CD4-positive, alpha-beta T cell (primary cell): ENCODE measurements around the gene SMAD4. TPM values are rescaled to one million over a fixed set of nuclear protein-coding genes. Genes with fewer than 3 reads are reported as not detected.

ENCODE experiments used
- ATAC-seq: fragments of 200-7000 bp; cut with Tn5 transposase; one replicate; pipeline ENCODE4 v1.10.0; 2022; ENCODE audit warnings: mild to moderate bottlenecking; ENCODE audit not compliant: poor library complexity
- CTCF ChIA-PET: fragments of 350-600 bp; sonication (Branson Sonifier 250); formaldehyde crosslinking; loops from one replicate; lab custom pipeline; 2021; ENCODE audit warnings: antibody characterized with exemption, inconsistent platforms; lab: Charles Lee
- POLR2A ChIA-PET: fragments of 350-600 bp; sonication (Branson Sonifier 250); formaldehyde crosslinking; loops from one replicate; lab custom pipeline; 2021; ENCODE audit warnings: antibody characterized with exemption, inconsistent platforms; lab: Charles Lee
- DNase-seq, 14 experiments: peaks; one replicate each; pipeline ENCODE4 v3.0.0-alpha.2; 2013 to 2020; ENCODE audit warnings: mixed read lengths in 2 of 14
- H3K27ac ChIP-seq, 2 donors: one replicate each; pipeline versions ENCODE4 v1.5.1 to v1.7.0; 2013; ENCODE audit warnings: low read length in 2 of 2, low read depth in 1 of 2, mild to moderate bottlenecking in 1 of 2
- H3K27me3 ChIP-seq, 2 experiments: 1 replicate in 1 of 2; 2 replicates in 1 of 2; pipeline versions ENCODE4 v1.6.1 to v1.7.0; 2013; ENCODE audit warnings: low read length in 2 of 2, control low read depth in 1 of 2, mild to moderate bottlenecking in 1 of 2, moderate library complexity in 1 of 2; ENCODE audit not compliant: insufficient read depth in 2 of 2, control insufficient read depth in 1 of 2
- H3K36me3 ChIP-seq: one replicate; pipeline ENCODE4 v1.6.1; 2013; ENCODE audit warnings: low read length, control low read depth; ENCODE audit not compliant: insufficient read depth
- H3K4me1 ChIP-seq: one replicate; pipeline ENCODE4 v1.6.1; 2013; ENCODE audit warnings: low read length, control low read depth; ENCODE audit not compliant: insufficient read depth
- H3K4me3 ChIP-seq: one replicate; pipeline ENCODE4 v1.5.1; 2013; ENCODE audit warnings: mild to moderate bottlenecking, low read length, moderate library complexity
- H3K9me3 ChIP-seq, 2 experiments: 1 replicate in 1 of 2; 2 replicates in 1 of 2; pipeline versions ENCODE4 v1.6.1 to v1.7.0; 2013; ENCODE audit warnings: low read length in 2 of 2, mild to moderate bottlenecking in 2 of 2, control low read depth in 1 of 2, moderate library complexity in 1 of 2; ENCODE audit not compliant: control insufficient read depth in 1 of 2, insufficient read depth in 1 of 2
- H3K27ac Mint-ChIP-seq: one replicate; pipeline ENCODE4 v1.8.0; 2020; ENCODE audit warnings: mixed read lengths
- H3K27me3 Mint-ChIP-seq: one replicate; pipeline ENCODE4 v1.8.0; 2021; ENCODE audit warnings: mixed read lengths
- H3K36me3 Mint-ChIP-seq: one replicate; pipeline ENCODE4 v1.8.0; 2021; ENCODE audit warnings: low read depth, mixed read lengths
- H3K4me1 Mint-ChIP-seq: one replicate; pipeline ENCODE4 v1.8.0; 2021; ENCODE audit warnings: low read depth, mixed read lengths
- H3K4me3 Mint-ChIP-seq: one replicate; pipeline ENCODE4 v1.8.0; 2020; ENCODE audit warnings: mild to moderate bottlenecking, mixed read lengths
- H3K9me3 Mint-ChIP-seq: one replicate; pipeline ENCODE4 v1.8.0; 2020; ENCODE audit warnings: mixed read lengths
- intact Hi-C, 2 experiments: fragments of 100-400 bp; cut with DNase I in 1 of 2; cut with micrococcal nuclease in 1 of 2; formaldehyde crosslinking; loops; one replicate each; pipeline versions ENCODE4 v1.15.1 to v1.9.0; 2023 to 2025; cut with DNase I, micrococcal nuclease
- total RNA-seq, 174 experiments: library from RNA in 2 of 174; stranded (reverse) in 2 of 174; gene quantifications; one replicate each; pipeline ENCODE4 v1.2.3 and lab custom pipeline; 2021 to 2026
- TF ChIP-seq, protein P1 (sequence below): fragments of 200-600 bp; IDR thresholded peaks from one replicate; pipeline ENCODE4 v1.8.0; 2022; ENCODE audit warnings: antibody characterized with exemption, mild to moderate bottlenecking

SMAD4 gene
- total RNA-seq, 2 experiments from 2014 or later = 82.0 to 82.9 TPM

- ChIA-PET POLR2A (interaction anchor here (2.2 kb wide), 1 partner anchor 9 kb away, joined by 9 read pairs; the partner anchor contains the start of gene SMAD4), CTCF (no interaction called here)
- Histone ChIP-seq H3K4me3 (no peak overlapping the region), H3K27ac (no peak overlapping the region), H3K36me3 (no peaks in the 10 kb centered on the region), H3K9me3 (peaks cover 0 to 4% of the 10 kb centered on the region in 2 experiments), H3K4me1 (peaks cover 3% of the 10 kb centered on the region), H3K27me3 (no peaks in the 10 kb centered on the region)
- Mint-ChIP-seq H3K4me1 (peaks cover 6% of the 10 kb centered on the region), H3K4me3 (no peak overlapping the region), H3K36me3 (peaks cover 7% of the 10 kb centered on the region), H3K9me3 (peaks cover 4% of the 10 kb centered on the region), H3K27me3 (no peaks in the 10 kb centered on the region), H3K27ac (no peak overlapping the region)
- intact Hi-C loops = no loop called here
- TF ChIP-seq, protein P1, sequence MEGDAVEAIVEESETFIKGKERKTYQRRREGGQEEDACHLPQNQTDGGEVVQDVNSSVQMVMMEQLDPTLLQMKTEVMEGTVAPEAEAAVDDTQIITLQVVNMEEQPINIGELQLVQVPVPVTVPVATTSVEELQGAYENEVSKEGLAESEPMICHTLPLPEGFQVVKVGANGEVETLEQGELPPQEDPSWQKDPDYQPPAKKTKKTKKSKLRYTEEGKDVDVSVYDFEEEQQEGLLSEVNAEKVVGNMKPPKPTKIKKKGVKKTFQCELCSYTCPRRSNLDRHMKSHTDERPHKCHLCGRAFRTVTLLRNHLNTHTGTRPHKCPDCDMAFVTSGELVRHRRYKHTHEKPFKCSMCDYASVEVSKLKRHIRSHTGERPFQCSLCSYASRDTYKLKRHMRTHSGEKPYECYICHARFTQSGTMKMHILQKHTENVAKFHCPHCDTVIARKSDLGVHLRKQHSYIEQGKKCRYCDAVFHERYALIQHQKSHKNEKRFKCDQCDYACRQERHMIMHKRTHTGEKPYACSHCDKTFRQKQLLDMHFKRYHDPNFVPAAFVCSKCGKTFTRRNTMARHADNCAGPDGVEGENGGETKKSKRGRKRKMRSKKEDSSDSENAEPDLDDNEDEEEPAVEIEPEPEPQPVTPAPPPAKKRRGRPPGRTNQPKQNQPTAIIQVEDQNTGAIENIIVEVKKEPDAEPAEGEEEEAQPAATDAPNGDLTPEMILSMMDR = no peak
- DNase-seq = no peak
- ATAC-seq = no peak
Measured at GRCh38 chr18:51020536-51020935, 9.5 kb upstream of the SMAD4 start.

DNA sequence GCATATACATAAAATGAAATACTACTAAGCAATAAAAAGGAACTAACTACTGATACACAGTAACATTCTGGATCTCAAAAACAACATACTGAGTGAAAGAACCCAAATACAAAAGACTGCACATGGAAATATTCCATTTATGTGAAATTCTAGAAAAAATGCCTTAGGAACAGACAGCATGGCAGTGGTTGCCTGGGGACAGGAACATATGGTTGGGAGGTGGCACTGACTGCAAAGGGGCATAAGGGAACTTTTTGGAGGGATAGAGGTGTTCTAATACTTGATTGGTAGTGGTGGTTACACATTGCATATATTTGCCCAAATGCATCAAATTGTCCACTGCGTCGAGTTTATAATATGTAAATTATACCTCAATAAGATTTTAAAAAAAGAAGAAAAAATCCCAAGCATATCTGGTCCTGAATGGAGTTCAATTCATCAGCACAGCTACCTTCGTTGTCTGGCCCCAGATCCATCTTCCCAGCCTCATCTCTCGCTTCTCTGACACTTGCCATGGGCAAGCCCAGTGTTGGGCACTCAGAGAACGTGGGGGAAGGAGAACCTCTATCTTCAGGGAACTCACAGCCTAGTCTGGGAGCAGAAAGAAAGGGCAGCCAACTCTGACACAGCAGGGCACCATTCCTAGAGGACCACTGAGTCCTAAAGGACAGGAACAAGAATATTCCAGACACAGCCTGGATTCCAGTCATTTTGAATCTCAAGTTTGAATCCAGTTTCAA, 8.6 kb upstream of the SMAD4 start:
- H3K4me1 ChIP-seq = peaks cover 4% of the 10 kb centered on the region
- peaks cover 6% of the 10 kb centered on the region for H3K4me1 Mint-ChIP-seq
- intact Hi-C loops = no loop called here
- H3K27ac ChIP-seq = no peak overlapping the region
- no peaks in the 10 kb centered on the region for H3K27me3 ChIP-seq
- H3K4me3 ChIP-seq = no peak overlapping the region
- peaks cover 4% of the 10 kb centered on the region for H3K9me3 Mint-ChIP-seq
- peaks cover 7% of the 10 kb centered on the region for H3K36me3 Mint-ChIP-seq
- H3K9me3 ChIP-seq = peaks cover 0 to 4% of the 10 kb centered on the region in 2 experiments
- ATAC-seq (no peak), DNase-seq (no peak)
- POLR2A ChIA-PET = interaction anchor here (2.2 kb wide), 1 partner anchor 8 kb away, joined by 9 read pairs; the partner anchor contains the start of gene SMAD4
- H3K27me3 Mint-ChIP-seq = no peaks in the 10 kb centered on the region
- TF ChIP-seq, protein P1 = no peak
- H3K27ac Mint-ChIP-seq = no peak overlapping the region
- no peak overlapping the region for H3K4me3 Mint-ChIP-seq
- CTCF ChIA-PET = no interaction called here
- peaks cover 3% of the 10 kb centered on the region for H3K36me3 ChIP-seq

- Histone ChIP-seq H3K27me3 (no peaks in the 10 kb centered on the region), H3K27ac (no peak overlapping the region), H3K4me1 (peaks cover 23% of the 10 kb centered on the region), H3K9me3 (peaks cover 0 to 4% of the 10 kb centered on the region in 2 experiments), H3K36me3 (peaks cover 9% of the 10 kb centered on the region), H3K4me3 (no peak overlapping the region)
- H3K4me3 Mint-ChIP-seq = no peak overlapping the region
- H3K4me1 Mint-ChIP-seq = peaks cover 26% of the 10 kb centered on the region
- peaks cover 26% of the 10 kb centered on the region for H3K36me3 Mint-ChIP-seq
- CTCF ChIA-PET = interaction anchor here (1.0 kb wide), 1 partner anchor 26 kb away, joined by 3 read pairs; no protein-coding TSS in a partner anchor
- no peak overlapping the region for H3K27ac Mint-ChIP-seq
- POLR2A ChIA-PET = interaction anchor here (0.9 kb wide), 1 partner anchor 57 kb away, joined by 3 read pairs; the partner anchor contains the start of gene ELAC1
- no peak for DNase-seq
- TF ChIP-seq, protein P1 = no peak
- H3K9me3 Mint-ChIP-seq = peaks cover 4% of the 10 kb centered on the region
- intact Hi-C loops = loop anchor here (2.0 to 5.0 kb wide), 2 partner anchors 169 to 738 kb away; partner anchors contain the start of gene CXXC1 (in 1 of the 2)
- no peaks in the 10 kb centered on the region for H3K27me3 Mint-ChIP-seq
- ATAC-seq = no peak
Measured at GRCh38 chr18:51025512-51025911, 4.5 kb upstream of the SMAD4 start.
